ENCODE data around the gene ETV5.

DNA sequence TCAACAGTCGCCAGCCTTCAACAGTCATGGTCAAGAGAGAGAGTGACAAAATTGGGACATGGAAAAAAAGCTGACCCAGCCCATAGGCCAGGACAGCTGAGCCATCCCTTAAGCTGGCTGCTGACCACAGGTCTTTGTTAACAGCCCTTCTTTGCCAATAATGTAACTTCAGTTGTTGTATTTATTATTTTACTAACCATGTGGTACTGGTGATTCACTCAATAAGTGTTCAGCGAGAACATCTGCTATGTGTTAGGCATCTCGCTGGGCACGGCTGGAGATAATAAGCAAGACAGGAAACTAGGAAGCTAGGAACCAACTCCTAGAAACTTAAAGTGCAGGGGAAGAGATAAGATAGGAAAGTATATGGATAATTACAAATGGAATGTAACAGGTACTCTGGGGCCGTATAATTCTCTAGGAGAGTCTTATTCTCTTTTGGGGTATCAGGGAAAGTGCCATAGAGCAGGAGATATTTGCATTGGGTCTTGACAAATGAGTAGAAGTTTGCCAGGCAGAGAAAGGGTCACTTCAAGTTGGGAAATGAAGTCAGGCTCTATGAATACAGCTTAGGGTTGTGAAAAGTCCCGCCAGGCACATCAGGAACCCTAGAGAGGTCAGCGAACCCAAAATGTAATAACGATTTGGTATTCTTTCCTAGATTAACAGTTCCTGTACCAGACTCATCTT lies 87.1 kb downstream of the ETV5 start:
- TF ChIP-seq CTCF (IDR thresholded peaks at IDR 0.05; ENCODE audit: insufficient read depth, low read length, poor library complexity, severe bottlenecking) = no peak
- TF ChIP-seq EZH2phosphoT487 (conservative IDR thresholded peaks at IDR 0.05; ENCODE audit: low read length) = no peak

Data from SU-DHL-6 (cell line).